Measurements from ENCODE around the gene YES1.

GRCh38 chr18:840023-840408, 28.0 kb upstream of the YES1 start:
- TF ChIP-seq CTCF (IDR thresholded peaks at IDR 0.05) (no peak), POLR2A (IDR thresholded peaks at IDR 0.05) (no peak), EP300 (IDR thresholded peaks at IDR 0.05) (no peak), POLR2AphosphoS5 (IDR thresholded peaks at IDR 0.05) (no peak)
